Measurements from ENCODE around the gene STAT6. TPM values are rescaled to one million over a fixed set of nuclear protein-coding genes. Genes with fewer than 3 reads are reported as not detected.

The STAT6 gene
- polyA plus RNA-seq, 1 donor (not counting 4 experiments of a cell fraction or from before 2014, with no cell fraction given), result 113 TPM

GRCh38 chr12:57133916-57134315 lies 22.8 kb upstream of the STAT6 start:
- no peaks in the 10 kb centered on the region for H4K20me1 ChIP-seq (ENCODE audit: control insufficient read depth, extremely low read depth, insufficient read depth, low read length)
- DNase-seq (ENCODE audit: low read depth, low spot score) (no peak), FAIRE-seq (no peak)
- TF ChIP-seq EZH2 (IDR thresholded peaks at IDR 0.05; ENCODE audit: low read length) (no peak), CTCF (optimal IDR thresholded peaks at IDR 0.05 in 1 of 3, IDR thresholded peaks at IDR 0.05 in 1 of 3, conservative IDR thresholded peaks at IDR 0.05 in 1 of 3; ENCODE audit: extremely low read depth in 1 of 3, insufficient read depth in 2 of 3, low read length in 3 of 3) (no peak)
- H3K4me3 ChIP-seq (ENCODE audit: control insufficient read depth in 2 of 3, extremely low read depth in 1 of 3, insufficient read depth in 2 of 3, low read depth in 1 of 3, low read length in 3 of 3), result no peak overlapping the region
- H3K36me3 ChIP-seq (ENCODE audit: control insufficient read depth in 2 of 2, extremely low read depth in 1 of 2, insufficient read depth in 2 of 2, low read length in 2 of 2), result peaks cover 0 to 5% of the 10 kb centered on the region in 2 experiments
- no peaks in the 10 kb centered on the region for H3K79me2 ChIP-seq (ENCODE audit: control insufficient read depth, insufficient read depth, low read length)
- H3K4me2 ChIP-seq (ENCODE audit: control insufficient read depth, extremely low read depth, insufficient read depth, low read depth, low read length), result no peak overlapping the region
- H3K9me1 ChIP-seq (ENCODE audit: control insufficient read depth, extremely low read depth, insufficient read depth, low read length), result no peaks in the 10 kb centered on the region
- no peak overlapping the region for H3K27ac ChIP-seq (ENCODE audit: control insufficient read depth, insufficient read depth, low read length)
- peaks cover 6% of the 10 kb centered on the region for H3K4me1 ChIP-seq (ENCODE audit: control insufficient read depth, extremely low read depth, insufficient read depth, low read length)
- dilution Hi-C loops (cut with MboI; ENCODE audit: extremely low pct_ligation_motif_present, low sequenced_read_pairs), result loop anchor here (5.0 kb wide), 1 partner anchor 38 kb away; no protein-coding TSS in a partner anchor
- no peaks in the 10 kb centered on the region for H3K27me3 ChIP-seq (ENCODE audit: control insufficient read depth, extremely low read depth, insufficient read depth, low read length)
- H2AFZ ChIP-seq (ENCODE audit: control insufficient read depth, low read length), result no peak overlapping the region
- no peaks in the 10 kb centered on the region for H3K9me3 ChIP-seq (ENCODE audit: control insufficient read depth, low read depth, low read length)
- H3K9ac ChIP-seq (ENCODE audit: control insufficient read depth, extremely low read depth, insufficient read depth, low read length), result no peak overlapping the region

- Histone ChIP-seq H3K9me1 (ENCODE audit: control insufficient read depth, extremely low read depth, insufficient read depth, low read length) (no peaks in the 10 kb centered on the region), H2AFZ (ENCODE audit: control insufficient read depth, low read length) (no peak overlapping the region), H3K27me3 (ENCODE audit: control insufficient read depth, extremely low read depth, insufficient read depth, low read length) (no peaks in the 10 kb centered on the region), H3K27ac (ENCODE audit: control insufficient read depth, insufficient read depth, low read length) (no peak overlapping the region), H3K9me3 (ENCODE audit: control insufficient read depth, low read depth, low read length) (no peaks in the 10 kb centered on the region), H3K9ac (ENCODE audit: control insufficient read depth, extremely low read depth, insufficient read depth, low read length) (no peak overlapping the region), H3K79me2 (ENCODE audit: control insufficient read depth, insufficient read depth, low read length) (no peaks in the 10 kb centered on the region), H3K4me3 (ENCODE audit: control insufficient read depth in 2 of 3, extremely low read depth in 1 of 3, insufficient read depth in 2 of 3, low read depth in 1 of 3, low read length in 3 of 3) (no peak overlapping the region), H3K4me2 (ENCODE audit: control insufficient read depth, extremely low read depth, insufficient read depth, low read depth, low read length) (no peak overlapping the region), H3K4me1 (ENCODE audit: control insufficient read depth, extremely low read depth, insufficient read depth, low read length) (peaks cover 6% of the 10 kb centered on the region), H3K36me3 (ENCODE audit: control insufficient read depth in 2 of 2, extremely low read depth in 1 of 2, insufficient read depth in 2 of 2, low read length in 2 of 2) (peaks cover 0 to 3% of the 10 kb centered on the region in 2 experiments), H4K20me1 (ENCODE audit: control insufficient read depth, extremely low read depth, insufficient read depth, low read length) (no peaks in the 10 kb centered on the region)
- DNase-seq (ENCODE audit: low read depth, low spot score) (no peak), FAIRE-seq (no peak)
- dilution Hi-C loops (cut with MboI; ENCODE audit: extremely low pct_ligation_motif_present, low sequenced_read_pairs), result loop anchor here (5.0 kb wide), 1 partner anchor 39 kb away; no protein-coding TSS in a partner anchor
- TF ChIP-seq CTCF (optimal IDR thresholded peaks at IDR 0.05 in 1 of 3, IDR thresholded peaks at IDR 0.05 in 1 of 3, conservative IDR thresholded peaks at IDR 0.05 in 1 of 3; ENCODE audit: extremely low read depth in 1 of 3, insufficient read depth in 2 of 3, low read length in 3 of 3) (no peak), EZH2 (IDR thresholded peaks at IDR 0.05; ENCODE audit: low read length) (no peak)
Observed at GRCh38 chr12:57133013-57133569, 21.9 kb upstream of the STAT6 start.

All from keratinocyte (primary cell).